H4 (cell line): ENCODE results near the gene DRC1. TPM values are rescaled to one million over a fixed set of nuclear protein-coding genes. Genes with fewer than 3 reads are reported as not detected.

Source experiments
- DNase-seq: peaks from one replicate; pipeline ENCODE4 v3.0.0-alpha.2; 2015; ENCODE audit warnings: low spot score
- total RNA-seq: library from RNA; depleted of rRNA; stranded (reverse); fragments of >200 nt; shearing (Covaris generic); gene quantifications from 2 replicates; pipeline ENCODE4 v1.2.3, GENCODE V29; 2014

DRC1 gene
- total RNA-seq, 1 experiment from 2014 or later = not detected

DNA sequence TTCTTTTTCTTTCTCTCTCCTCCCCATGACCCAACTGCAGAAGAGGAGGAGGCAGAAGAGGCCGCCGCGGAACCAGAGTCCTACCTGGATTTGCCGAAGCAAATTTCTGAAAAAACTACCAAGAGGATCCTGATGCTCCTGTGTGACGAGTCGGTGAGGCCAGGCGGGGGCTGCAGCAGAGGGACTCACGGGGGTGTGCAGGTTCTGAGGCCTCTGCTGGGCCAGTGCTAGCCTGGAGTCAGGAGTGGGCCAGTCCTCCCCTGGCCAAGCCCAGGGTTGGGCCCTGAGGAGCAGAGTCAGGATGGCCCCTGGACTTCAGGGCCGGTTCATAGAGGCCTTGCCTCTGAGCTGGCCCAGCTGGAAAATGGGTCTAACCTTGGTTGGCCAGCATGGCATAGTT is 46.9 kb downstream of the DRC1 start:
- no peak for DNase-seq

DNA sequence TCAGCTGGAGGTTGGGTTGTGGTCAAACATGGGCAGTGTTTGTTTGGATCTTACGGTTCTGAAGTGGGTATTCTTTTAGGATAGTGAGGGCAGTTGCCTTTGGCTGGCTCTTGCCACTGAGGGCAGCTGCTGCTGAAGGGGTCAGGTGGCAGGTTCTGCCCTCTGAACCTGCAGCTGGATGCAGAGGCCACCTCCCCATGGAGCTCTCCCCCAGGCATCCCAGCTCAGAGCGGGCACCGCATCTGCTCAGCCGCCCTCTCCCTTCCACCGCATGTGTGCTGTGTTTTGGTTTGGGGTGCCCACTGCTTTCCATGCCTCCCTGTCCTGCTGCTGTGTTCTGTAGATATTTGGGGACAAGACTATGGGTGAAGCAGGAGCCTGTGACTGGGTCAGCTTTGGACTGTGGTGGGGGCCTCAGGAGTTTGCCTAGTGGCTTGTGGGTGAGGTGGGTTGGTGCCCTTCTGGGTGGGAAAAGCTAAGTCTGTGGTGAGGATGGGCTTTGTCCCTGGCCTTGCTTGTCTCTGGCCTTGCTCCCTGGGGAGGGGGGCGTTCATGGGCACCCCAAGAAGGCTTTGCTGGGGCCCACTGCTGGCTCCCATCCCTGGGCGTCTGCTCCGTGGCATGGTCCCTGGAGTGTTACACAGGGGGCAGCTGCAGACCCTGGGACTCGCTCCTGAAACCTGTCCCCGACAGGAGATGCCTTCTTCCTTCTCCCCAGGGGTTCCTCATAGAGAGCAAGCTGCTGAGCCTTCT is 47.7 kb downstream of the DRC1 start:
- DNase-seq = no peak

DNA sequence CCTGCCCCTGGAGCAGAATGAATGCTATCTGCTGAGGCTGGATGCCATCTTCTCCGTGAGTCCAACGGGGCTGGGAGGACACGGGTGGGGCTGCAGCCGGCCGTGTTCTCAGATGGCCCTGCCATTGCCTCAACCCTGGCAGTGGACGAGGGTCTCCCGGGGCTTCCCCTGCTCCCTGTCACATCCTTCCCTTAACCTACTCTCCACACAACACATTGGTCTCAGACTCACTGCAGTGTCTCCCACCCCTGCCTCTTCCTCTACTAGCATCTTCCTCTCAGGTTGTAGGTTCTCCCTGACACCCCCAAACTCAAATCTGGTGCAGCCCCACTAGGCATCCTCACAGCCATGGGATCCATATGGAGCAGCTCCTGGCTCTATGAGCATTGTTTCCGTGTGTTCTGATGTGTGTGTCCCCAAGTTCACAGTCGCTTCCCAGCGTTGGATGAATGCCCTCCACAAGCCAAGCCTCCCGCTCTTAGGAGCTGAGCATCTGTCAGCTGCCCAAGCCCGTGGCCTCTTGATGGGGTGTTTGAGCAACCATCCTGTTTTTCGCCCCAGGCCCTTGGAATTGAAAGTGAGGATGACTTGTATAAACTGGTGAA is 48.4 kb downstream of the DRC1 start:
- no peak for DNase-seq

DNA sequence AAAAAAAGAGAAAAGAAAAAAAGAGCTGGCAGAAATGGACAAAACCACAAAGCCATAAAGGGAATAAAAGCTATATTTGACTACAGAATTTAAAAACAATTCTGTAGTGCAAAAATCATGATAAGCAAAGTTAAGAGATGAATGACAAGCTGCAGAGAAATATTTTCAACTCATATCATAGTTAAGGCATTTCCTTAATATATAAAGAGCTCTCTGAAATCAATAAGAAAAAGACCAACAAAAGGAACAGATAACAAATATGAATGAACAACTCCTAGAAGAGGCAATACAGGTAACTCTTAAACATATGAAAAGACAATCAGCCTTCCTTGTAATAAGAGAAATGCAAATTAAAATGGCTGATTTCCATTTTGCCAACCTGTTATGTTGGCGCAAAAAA is 50.0 kb downstream of the DRC1 start:
- DNase-seq = no peak

DNA sequence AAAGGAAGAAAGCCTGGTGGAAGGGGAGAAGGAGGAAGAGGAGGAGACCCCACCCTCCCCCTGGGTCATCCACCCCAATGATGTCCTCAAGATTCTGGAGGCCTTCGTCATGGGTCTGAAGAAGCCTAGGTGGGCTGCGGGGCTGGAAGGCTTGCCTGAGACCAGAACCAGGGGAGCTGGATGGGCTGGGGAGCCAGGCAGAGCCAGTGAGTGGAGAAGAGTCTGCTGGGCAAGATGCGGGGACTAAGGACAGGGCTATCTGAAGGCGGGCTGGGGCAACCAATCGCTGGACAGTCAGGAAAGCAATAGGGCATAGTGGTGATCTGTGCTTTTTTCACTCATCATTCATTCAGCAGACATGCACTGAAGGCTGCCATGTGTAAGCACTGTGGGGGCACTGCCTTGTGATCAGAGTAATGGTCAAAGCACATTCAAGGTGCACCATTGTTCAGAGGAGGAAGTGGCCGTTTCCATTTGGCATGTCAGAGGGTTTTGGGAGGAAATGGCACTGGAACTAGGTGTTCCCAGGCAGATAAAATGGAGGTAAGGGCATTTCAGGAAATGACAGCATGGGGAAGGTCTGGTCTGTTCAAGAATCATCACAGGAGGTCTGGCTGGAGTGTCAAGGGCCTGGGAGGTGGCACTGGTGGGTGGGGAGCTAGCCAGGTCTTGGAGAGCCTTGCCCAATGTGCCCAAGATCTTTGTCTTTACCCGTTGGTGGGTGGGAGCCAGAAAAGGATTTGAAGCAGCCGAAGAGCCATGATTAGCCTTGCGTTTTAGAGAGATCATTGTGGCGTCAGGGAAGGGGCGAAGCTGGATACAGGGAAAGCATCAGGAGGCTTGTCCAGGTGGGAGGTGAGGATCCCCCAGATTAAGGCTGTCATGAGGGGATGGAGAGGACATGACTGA is 52.0 kb downstream of the DRC1 start:
- no peak for DNase-seq

DNA sequence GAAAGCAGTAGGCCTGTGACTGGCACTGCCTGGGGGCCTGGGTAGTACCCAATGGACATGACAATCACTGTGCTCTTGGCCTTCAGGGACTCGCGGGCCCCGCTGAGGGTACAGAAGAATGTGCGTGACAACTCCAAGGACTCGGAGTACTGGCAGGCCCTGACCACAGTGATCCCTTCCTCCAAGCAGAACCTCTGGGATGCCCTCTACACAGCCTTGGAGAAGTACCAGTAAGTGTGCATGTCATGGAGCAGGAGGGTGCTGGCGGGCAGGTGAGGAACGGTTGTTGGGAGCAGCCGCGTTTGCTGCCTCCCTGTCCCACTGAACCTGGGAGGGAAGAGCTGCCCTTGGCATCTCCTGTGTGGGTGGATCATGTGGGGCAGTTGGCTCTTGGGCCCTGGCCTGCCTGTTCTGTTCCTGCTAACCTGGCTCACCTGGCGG is 52.9 kb downstream of the DRC1 start:
- no peak for DNase-seq

DNA sequence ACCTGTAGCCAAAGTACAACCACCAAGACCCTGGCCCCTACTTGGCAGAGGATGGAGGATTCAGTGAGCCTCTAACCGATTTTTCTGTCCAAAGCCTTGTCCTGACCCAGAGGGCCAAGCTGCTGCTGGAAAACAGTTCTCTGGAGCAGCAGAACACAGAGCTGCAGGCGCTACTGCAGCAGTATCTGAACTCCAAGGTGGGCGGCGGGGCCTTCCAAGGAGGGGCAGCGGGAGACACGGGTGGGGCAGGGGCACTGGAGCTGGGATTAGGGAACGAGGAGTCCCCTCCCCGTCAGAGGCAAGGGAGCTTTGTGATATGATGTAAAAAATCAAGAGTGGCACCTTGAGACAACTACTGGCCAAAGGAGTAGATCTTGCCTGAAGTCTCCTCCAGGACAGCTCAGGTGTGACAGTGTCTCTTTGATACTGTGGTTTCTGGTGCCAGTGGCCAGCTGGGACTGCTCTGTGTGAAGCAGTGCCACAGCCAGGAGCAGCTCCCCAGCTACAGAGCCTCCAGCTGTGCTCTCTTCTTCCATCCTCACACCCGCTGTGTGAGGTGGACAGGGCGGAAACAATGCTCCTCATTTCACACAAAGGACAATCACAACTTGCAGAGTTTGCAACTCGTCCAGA is 53.4 kb downstream of the DRC1 start:
- DNase-seq = no peak

DNA sequence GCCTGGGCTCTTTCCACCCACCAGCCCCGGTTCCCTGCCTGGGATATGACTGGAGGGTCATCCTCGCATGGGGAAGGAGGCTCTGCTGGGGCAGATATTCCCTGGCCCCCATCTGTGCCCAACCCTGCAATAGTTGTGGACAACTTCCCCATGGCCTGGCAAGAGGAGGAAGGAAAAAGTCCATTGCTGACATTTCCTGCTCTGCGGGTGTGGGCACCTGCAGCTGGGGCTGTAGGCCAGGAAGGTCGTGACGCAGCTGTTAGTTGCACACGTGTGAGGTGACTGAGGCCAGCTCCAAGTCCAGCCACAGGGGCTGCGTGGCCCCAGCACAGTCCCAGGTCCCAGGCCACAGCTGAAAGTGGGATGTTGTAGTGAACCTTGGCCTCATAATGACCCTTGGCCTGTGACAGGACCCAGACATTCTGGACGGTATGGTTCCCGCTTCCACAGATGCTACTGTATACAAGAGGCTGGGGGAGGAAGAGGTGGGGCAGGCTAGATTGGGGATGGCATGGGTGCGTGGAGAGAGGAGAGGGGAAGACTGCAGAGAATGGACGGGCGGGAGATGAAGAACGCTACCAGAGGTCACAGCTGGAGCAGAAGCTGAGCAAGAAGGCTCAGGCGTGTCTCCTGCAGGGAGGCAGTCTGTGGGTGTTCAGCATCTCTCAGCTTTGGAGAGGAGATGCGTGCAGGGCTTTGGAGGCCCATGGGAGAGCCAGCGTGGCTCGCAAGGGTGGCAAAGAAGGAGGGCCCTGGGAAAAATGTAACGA is 54.1 kb downstream of the DRC1 start:
- DNase-seq = no peak

DNA sequence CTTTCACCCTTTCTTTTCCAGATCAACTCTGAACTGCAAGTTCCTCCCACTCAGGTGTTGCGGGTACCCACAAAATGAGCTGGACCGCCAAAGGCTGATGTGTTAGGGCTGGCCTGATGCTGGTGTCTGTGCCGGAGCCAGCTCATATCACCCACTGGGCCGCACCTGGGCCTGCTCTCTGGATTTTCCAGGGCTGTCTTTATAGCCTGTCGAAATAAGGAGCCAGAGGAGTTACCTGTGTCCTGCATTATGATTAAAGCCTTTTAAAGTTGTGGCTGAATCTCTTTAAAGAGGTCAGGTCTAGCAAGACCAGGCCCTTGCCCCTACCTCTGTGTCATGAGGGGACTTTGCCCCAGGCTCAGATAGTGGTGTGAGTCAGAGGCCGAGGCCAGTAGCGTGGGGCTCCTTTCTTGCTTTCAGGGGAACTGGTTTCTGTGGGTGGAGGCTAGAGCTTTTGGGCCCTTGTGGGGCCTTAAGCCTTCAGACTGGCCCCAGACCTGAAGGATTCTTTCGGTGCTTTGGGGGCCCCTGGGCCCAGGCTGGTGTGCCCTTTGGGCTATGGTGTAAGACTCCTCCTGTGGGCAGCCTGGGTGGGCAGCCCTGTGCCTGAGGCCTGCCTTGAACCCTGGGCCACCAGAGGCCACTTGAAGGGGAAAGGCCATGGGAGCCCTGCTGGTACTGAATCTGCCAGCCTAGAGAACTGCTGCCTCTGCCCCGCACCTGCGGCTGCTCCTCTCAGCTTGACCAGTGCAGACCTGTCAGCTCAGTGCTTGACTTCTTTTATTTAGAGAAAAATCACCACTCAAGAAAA is 54.9 kb downstream of the DRC1 start:
- DNase-seq = no peak

DNA sequence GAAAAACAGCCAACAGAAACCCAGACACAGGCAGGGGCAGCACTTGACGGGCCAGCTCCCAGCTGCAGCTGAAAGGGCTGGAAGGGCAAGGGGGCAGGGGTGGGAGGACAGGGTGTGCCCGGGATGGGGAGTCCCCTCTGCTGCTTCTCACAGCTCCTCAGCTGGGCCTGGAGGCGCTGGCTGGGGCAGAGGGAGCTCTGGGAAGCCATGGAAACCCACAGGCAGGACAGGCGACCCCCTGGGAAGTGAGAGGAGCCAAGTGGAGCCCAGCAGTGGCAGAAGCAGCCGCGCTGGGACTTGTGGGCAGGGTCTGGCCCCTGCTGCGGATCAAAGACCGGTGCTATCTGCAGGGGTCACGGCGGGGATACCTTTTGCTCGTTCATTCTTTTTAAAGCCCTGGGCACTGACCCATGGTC is 55.5 kb downstream of the DRC1 start:
- no peak for DNase-seq

DNA sequence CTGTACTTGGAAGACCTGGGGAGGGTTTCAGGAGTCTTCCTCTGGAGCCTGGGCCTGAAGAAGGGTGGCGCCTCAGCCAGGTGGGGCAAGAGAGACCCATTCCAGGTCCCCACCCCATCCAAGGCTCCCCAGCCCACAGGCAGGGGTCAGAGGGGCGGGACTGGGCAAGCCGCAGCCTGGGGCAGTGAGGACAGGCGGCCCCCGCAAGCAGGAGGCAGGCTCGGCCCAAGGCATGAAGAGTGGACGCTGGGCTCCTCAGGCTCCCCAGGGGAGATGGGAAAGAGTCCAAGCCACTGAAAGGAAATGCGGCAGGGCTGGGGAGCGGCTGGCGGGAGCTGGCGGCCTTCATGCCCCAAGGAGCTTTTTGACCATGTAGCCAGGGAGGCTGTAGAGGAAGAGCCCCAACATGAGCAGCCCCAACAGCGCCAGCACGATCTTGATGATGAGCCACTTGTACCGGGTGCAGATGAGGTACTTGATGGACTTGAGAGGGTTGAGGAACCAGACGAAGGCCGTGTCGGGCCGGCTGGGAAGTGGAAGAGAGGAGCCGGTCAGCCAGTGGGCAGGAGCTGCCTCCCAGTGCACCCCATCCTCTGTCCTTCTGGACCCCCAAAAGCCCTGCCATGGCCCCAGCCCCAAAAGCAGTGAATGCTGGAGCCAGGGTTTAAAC is 56.1 kb downstream of the DRC1 start:
- no peak for DNase-seq

DNA sequence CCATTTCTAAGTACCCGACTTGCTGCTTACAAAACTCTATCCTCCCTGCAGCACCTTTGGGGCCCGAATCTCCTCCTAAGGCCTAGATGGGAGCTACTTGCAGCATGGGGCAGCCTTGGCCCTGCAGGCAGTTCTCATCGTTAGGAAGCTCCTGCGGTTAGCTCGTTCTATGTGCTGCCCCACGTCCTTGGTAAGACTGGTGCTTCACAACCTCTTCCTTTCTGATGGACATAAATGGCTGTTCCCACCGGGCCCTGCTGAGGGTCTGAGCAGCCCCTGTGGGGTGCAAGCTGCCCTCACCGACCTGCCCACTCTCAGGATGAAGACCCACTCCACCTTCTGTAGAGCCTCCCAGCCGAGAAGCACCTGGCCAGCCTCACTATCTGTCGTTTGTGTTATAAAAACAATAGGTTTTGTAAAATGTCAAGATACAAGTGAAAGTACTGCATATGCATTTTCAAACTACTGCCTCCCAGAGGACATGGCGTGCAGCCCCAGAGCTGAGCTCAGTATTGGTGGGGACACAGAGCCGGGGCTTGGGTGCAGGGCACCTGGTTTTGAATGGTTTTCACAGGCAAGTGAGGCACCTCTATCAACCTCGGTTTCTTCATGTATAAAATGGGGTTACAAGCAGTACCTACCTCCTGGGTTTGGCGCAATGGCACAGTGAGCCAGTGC is 56.8 kb downstream of the DRC1 start:
- no peak for DNase-seq

DNA sequence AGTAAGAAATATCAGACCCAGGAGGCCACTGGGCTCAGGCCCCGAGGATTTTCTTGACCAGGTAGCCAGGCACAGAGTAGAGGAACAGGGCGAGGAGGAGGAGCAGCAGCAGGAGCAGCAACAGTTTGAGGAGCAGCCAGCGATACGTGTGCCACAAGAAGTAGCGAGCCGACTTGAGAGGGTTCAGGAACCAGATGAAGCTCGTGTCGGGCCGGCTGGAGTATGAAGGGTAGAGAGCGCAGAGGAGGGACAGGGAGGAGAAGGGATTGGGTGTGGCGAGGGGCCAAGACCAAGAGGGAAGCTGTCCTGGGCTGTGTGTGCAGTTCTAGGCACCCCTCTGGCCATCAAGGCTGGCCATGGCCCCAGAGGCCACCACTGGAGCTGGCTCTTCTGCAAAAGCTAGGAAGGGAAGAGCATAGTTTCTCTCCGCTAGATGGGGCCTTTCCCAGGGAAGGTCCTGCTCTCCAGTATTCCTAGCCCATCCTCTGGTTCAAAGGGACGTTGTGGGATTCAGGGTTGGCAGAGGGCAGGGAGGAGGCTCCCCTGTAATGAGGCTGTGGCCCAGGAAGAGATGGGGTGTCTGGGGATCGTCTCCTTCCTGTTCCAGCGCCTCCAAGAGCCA is 58.4 kb downstream of the DRC1 start:
- no peak for DNase-seq

DNA sequence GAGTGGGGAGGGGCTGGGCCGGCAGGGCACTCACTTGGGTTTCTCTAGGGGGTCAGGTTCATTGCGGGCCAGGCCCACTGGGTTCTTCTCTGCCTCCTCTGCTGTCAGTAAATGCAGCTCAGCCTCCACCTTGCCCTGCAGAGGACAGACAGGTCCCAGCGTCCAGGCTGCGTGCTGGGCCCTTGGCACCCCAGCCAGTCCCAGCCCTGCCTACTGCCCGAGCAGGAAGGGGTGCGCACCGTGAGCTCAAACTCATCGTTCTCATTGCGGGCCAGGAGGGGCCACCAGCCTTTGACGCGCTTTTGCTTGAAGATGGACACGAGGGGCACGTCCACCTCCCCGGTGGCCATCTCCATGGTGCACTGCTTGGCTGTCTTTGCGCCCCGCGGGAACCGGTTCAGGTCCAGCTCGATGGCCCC is 58.9 kb downstream of the DRC1 start:
- no peak for DNase-seq

DNA sequence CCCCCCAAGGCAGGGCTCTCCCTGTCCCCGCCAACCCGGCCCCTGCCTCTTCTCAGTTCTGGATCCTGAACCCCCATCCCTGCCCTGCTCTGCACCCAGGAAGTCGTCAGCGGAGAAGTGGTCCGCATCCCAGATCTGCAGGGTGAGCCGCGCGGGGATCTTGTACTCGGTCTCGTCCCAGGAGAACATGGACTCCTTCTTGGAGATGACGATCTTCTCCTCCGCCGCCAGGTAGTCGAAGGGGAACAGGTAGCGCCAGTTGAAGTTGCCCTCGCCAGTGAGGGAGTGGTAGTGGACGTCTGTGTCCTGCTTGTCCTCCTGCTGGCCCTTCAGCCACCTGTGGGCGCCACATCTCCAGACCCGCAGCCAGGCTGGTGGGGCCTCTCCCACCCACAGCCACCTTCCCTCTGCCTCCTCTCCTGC is 59.9 kb downstream of the DRC1 start:
- DNase-seq = no peak

DNA sequence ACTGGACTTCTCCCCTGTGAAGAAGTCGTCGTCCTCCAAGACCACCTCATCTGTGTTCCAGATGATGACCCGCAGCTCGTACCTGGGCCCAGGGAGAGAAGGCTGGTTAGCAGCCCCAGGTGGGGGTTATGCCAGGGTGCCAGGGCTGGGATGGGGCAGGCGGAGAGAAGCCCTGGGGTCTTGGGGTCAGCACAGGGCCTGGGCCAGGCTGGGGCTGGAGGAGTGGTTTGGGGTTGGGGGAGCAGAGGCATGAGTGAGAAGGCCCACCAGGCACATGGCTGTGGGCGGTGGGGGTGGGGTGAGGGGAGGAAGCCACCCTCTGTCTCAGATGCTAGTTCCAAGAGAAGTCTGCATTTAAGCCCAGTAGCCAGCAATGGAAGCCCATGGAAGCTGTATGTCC is 60.4 kb downstream of the DRC1 start:
- no peak for DNase-seq

DNA sequence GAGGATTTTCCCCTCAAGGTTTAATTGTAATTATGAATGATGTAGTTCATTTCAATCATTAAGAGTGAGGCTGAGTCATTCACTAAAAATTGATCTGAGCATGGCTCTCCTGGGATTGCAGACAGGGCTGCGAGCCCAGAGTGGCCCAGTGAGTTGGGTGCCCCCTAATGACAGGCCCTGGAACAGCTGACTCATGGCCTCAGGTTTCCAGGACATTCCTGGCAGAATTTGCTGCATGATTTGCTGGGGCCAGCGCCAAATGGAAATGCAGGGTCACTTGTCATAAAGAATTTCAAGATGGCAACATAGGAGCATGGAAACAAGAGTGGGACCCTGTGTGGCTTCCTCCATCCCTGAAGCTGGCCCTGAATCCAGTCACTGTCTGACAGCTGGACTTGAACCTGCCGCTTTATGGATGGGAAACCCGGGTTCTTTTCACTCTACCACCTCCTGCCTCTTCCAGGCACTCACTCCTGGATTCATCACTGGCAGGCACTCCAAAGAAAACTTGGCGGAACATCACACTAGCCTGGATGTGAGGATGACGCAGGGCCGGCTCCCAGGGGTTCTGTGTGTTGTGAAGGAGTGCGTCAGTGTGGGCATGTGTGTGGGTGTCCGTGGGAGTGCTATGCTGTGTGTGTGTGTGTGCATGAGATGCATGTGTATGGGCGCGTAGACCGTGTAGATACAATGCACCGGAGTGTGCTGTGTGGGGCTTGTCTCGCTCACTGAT is 61.0 kb downstream of the DRC1 start:
- DNase-seq = peak; percentile 57
